Suprapubic skin (tissue), 4 donors: ENCODE results near the gene LAMP1. TPM values are rescaled to one million over a fixed set of nuclear protein-coding genes. Genes with fewer than 3 reads are reported as not detected.

ENCODE experiments used
- DNase-seq, 2 donors: peaks; one replicate each; pipeline ENCODE4 v3.0.0-alpha.2; 2019; ENCODE audit warnings: low spot score in 2 of 2
- H3K27ac ChIP-seq: fragments of 200-600 bp; sonication (generic); one replicate; pipeline ENCODE4 v1.5.1; 2019
- H3K27me3 ChIP-seq: fragments of 200-600 bp; sonication (generic); one replicate; pipeline ENCODE4 v1.5.1; 2019
- H3K36me3 ChIP-seq: fragments of 200-600 bp; sonication (generic); one replicate; pipeline ENCODE4 v1.5.1; 2019
- H3K4me1 ChIP-seq: fragments of 200-600 bp; sonication (generic); one replicate; pipeline ENCODE4 v1.5.1; 2019
- H3K4me3 ChIP-seq: fragments of 200-600 bp; sonication (generic); one replicate; pipeline ENCODE4 v1.5.1; 2019; ENCODE audit warnings: mild to moderate bottlenecking
- H3K9me3 ChIP-seq: fragments of 200-600 bp; sonication (generic); one replicate; pipeline ENCODE4 v1.5.1; 2019
- EP300 ChIP-seq: sonication (generic); formaldehyde crosslinking; IDR thresholded peaks from one replicate; pipeline ENCODE4 v1.6.1; 2017; ENCODE audit warnings: antibody characterized with exemption
- POLR2A ChIP-seq, 2 donors: fragments of 450-650 bp; IDR thresholded peaks; one replicate each; pipeline ENCODE4 v1.6.1; 2017; ENCODE audit warnings: antibody characterized with exemption in 2 of 2, mild to moderate bottlenecking in 2 of 2, moderate library complexity in 2 of 2
- POLR2AphosphoS5 ChIP-seq, 3 donors: sonication (generic); formaldehyde crosslinking; IDR thresholded peaks; one replicate each; pipeline ENCODE4 v1.6.1; 2017; ENCODE audit warnings: antibody characterized with exemption in 3 of 3
- WGBS: methylation state at CpG from one replicate; pipeline ENCODE4 v1.1.5; 2018; 5-methylcytosine and 5-hydroxymethylcytosine counted together
- total RNA-seq, 4 donors: library from RNA; depleted of rRNA; stranded (reverse); fragments of >200 nt; gene quantifications; one replicate each; pipeline ENCODE4 v1.1.0, GENCODE V29; 2016
- TF ChIP-seq, protein P1 (sequence below), 2 donors: fragments of 200-600 bp in 1 of 2; fragments of 450-650 bp in 1 of 2; sonication (generic) in 1 of 2; IDR thresholded peaks; one replicate each; pipeline ENCODE4 v1.5.1; 2016 to 2019; ENCODE audit warnings: antibody characterized with exemption in 2 of 2, mild to moderate bottlenecking in 1 of 2, moderate library complexity in 1 of 2

Gene LAMP1
- total RNA-seq, 4 donors from 2014 or later: 131 to 255 (median 222) TPM

DNA sequence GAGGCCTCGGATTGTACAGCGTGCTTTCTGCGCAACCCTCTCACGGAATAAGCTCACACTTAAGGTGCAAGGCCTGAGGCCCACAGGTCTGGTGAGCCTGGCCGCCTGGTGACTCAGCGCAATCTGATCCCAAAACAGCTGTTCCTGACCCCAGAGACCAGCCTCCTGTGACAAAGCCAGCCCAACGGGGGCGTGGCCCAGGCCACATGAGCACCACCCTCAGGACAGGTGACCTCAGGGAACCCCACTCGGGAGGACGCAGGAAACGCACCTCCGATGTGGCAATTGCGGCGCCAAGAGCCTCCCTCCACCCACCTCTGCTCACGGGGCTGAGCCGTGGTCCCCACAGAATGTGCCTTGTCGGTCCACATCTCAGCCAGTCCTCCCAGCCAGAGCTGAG is 40.5 kb downstream of the LAMP1 start:
- H3K27ac ChIP-seq: no peak overlapping the region
- H3K4me3 ChIP-seq: no peak overlapping the region
- no peaks in the 10 kb centered on the region for H3K9me3 ChIP-seq
- peaks cover 17% of the 10 kb centered on the region for H3K36me3 ChIP-seq
- no peak for DNase-seq
- WGBS: 64% methylated on average over 6 of the region's 17 CpGs
- H3K27me3 ChIP-seq: no peaks in the 10 kb centered on the region
- TF ChIP-seq, protein P1, sequence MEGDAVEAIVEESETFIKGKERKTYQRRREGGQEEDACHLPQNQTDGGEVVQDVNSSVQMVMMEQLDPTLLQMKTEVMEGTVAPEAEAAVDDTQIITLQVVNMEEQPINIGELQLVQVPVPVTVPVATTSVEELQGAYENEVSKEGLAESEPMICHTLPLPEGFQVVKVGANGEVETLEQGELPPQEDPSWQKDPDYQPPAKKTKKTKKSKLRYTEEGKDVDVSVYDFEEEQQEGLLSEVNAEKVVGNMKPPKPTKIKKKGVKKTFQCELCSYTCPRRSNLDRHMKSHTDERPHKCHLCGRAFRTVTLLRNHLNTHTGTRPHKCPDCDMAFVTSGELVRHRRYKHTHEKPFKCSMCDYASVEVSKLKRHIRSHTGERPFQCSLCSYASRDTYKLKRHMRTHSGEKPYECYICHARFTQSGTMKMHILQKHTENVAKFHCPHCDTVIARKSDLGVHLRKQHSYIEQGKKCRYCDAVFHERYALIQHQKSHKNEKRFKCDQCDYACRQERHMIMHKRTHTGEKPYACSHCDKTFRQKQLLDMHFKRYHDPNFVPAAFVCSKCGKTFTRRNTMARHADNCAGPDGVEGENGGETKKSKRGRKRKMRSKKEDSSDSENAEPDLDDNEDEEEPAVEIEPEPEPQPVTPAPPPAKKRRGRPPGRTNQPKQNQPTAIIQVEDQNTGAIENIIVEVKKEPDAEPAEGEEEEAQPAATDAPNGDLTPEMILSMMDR (IDR thresholded peaks at IDR 0.05): no peak
- no peak for TF ChIP-seq EP300
- no peak for TF ChIP-seq POLR2AphosphoS5 (IDR thresholded peaks at IDR 0.05)
- no peak for TF ChIP-seq POLR2A (IDR thresholded peaks at IDR 0.05)
- H3K4me1 ChIP-seq: no peaks in the 10 kb centered on the region

GRCh38 chr13:113337976-113338375 is 40.9 kb downstream of the LAMP1 start:
- 95% methylated on average over 17 of the region's 20 CpGs for WGBS

GRCh38 chr13:113338451-113338850 is 41.4 kb downstream of the LAMP1 start:
- DNase-seq: no peak
- TF ChIP-seq, protein P1 (IDR thresholded peaks at IDR 0.05): no peak
- TF ChIP-seq EP300: no peak
- TF ChIP-seq POLR2AphosphoS5 (IDR thresholded peaks at IDR 0.05): no peak
- no peak for TF ChIP-seq POLR2A (IDR thresholded peaks at IDR 0.05)
- H3K4me3 ChIP-seq: no peak overlapping the region
- H3K4me1 ChIP-seq: no peaks in the 10 kb centered on the region
- H3K27me3 ChIP-seq: no peaks in the 10 kb centered on the region
- H3K36me3 ChIP-seq: peaks cover 24% of the 10 kb centered on the region
- 92% methylated on average over 8 of the region's 15 CpGs for WGBS
- H3K9me3 ChIP-seq: no peaks in the 10 kb centered on the region
- H3K27ac ChIP-seq: no peak overlapping the region

More at GRCh38 chr13:113337976-113338375, 40.9 kb downstream of the LAMP1 start:
- H3K27me3 ChIP-seq: no peaks in the 10 kb centered on the region
- H3K27ac ChIP-seq: no peak overlapping the region
- H3K4me1 ChIP-seq: no peaks in the 10 kb centered on the region
- DNase-seq: no peak
- peaks cover 19% of the 10 kb centered on the region for H3K36me3 ChIP-seq
- no peak for TF ChIP-seq POLR2A (IDR thresholded peaks at IDR 0.05)
- TF ChIP-seq EP300: no peak
- TF ChIP-seq POLR2AphosphoS5 (IDR thresholded peaks at IDR 0.05): no peak
- TF ChIP-seq, protein P1 (IDR thresholded peaks at IDR 0.05): no peak
- H3K9me3 ChIP-seq: no peaks in the 10 kb centered on the region
- H3K4me3 ChIP-seq: no peak overlapping the region

GRCh38 chr13:113342820-113343691 is 46.0 kb downstream of the LAMP1 start:
- DNase-seq: no peak
- no peak overlapping the region for H3K27ac ChIP-seq
- no peaks in the 10 kb centered on the region for H3K4me1 ChIP-seq
- WGBS: 94% methylated on average over 28 of the region's 34 CpGs
- no peak for TF ChIP-seq POLR2AphosphoS5 (IDR thresholded peaks at IDR 0.05)
- TF ChIP-seq, protein P1 (IDR thresholded peaks at IDR 0.05): no peak
- TF ChIP-seq POLR2A (IDR thresholded peaks at IDR 0.05): no peak
- no peak for TF ChIP-seq EP300
- H3K36me3 ChIP-seq: peaks cover 35% of the 10 kb centered on the region
- H3K27me3 ChIP-seq: no peaks in the 10 kb centered on the region
- no peaks in the 10 kb centered on the region for H3K9me3 ChIP-seq
- no peak overlapping the region for H3K4me3 ChIP-seq

- WGBS: 92% methylated on average over 6 of the region's 7 CpGs
- no peak overlapping the region for H3K4me3 ChIP-seq
- H3K36me3 ChIP-seq: peaks cover 35% of the 10 kb centered on the region
- H3K4me1 ChIP-seq: no peaks in the 10 kb centered on the region
- no peaks in the 10 kb centered on the region for H3K27me3 ChIP-seq
- no peak overlapping the region for H3K27ac ChIP-seq
- H3K9me3 ChIP-seq: no peaks in the 10 kb centered on the region
- TF ChIP-seq POLR2A (IDR thresholded peaks at IDR 0.05) (no peak), POLR2AphosphoS5 (IDR thresholded peaks at IDR 0.05) (no peak), EP300 (no peak)
- TF ChIP-seq, protein P1 (IDR thresholded peaks at IDR 0.05): no peak
- no peak for DNase-seq
Measured at GRCh38 chr13:113343692-113343968, 46.6 kb downstream of the LAMP1 start.
